Esophagus squamous epithelium (tissue), 5 donors: ENCODE results near the gene TESK2. TPM values are rescaled to one million over a fixed set of nuclear protein-coding genes. Genes with fewer than 3 reads are reported as not detected.
A peak's percentile ranks its signal among the peaks of the same experiment; 100 is the strongest.

Experiments
- DNase-seq: peaks from one replicate; lab custom pipeline; 2025; lab: John Stamatoyannopoulos, UW
- H3K27ac ChIP-seq, 4 donors: fragments of 200-600 bp; sonication (generic); one replicate each; pipeline ENCODE4 v1.5.1; 2016 to 2019; ENCODE audit warnings: mild to moderate bottlenecking in 1 of 4
- H3K27me3 ChIP-seq, 4 donors: fragments of 200-600 bp; sonication (generic); 1 replicate in 3 of 4; 2 replicates in 1 of 4; pipeline versions ENCODE4 v1.5.1 to v1.6.0; 2017 to 2021; ENCODE audit warnings: antibody characterized with exemption in 1 of 4
- H3K36me3 ChIP-seq, 3 donors: fragments of 200-600 bp; sonication (generic); one replicate each; pipeline ENCODE4 v1.5.1; 2016 to 2019
- H3K4me1 ChIP-seq, 3 donors: fragments of 200-600 bp; sonication (generic); one replicate each; pipeline ENCODE4 v1.5.1; 2017 to 2019
- H3K4me3 ChIP-seq, 4 donors: fragments of 200-600 bp; sonication (generic); 1 replicate in 3 of 4; 2 replicates in 1 of 4; pipeline ENCODE4 v1.5.1; 2016 to 2019; ENCODE audit warnings: mild to moderate bottlenecking in 2 of 4, moderate library complexity in 1 of 4
- H3K9me3 ChIP-seq, 3 donors: fragments of 200-600 bp; sonication (generic); one replicate each; pipeline ENCODE4 v1.5.1; 2016 to 2019
- CTCF ChIP-seq, 6 experiments: fragments of 450-650 bp in 4 of 6; fragments of 200-600 bp in 2 of 6; sonication (generic) in 2 of 6; IDR thresholded peaks; one replicate each; pipeline ENCODE4 v1.5.1; 2016 to 2019; ENCODE audit warnings: antibody characterized with exemption in 6 of 6, mild to moderate bottlenecking in 4 of 6, moderate library complexity in 4 of 6
- POLR2A ChIP-seq, 4 donors: fragments of 450-650 bp; IDR thresholded peaks; one replicate each; pipeline ENCODE4 v1.6.1; 2017; ENCODE audit warnings: antibody characterized with exemption in 4 of 4, mild to moderate bottlenecking in 4 of 4, moderate library complexity in 3 of 4
- WGBS, 2 donors: methylation state at CpG; one replicate each; pipeline ENCODE4 v1.1.5; 2018; 5-methylcytosine and 5-hydroxymethylcytosine counted together
- intact Hi-C: fragments of 100-400 bp; cut with DNase I; formaldehyde crosslinking; loops from one replicate; pipeline ENCODE4 v1.15.0; 2022
- total RNA-seq, 4 donors: library from RNA; depleted of rRNA; stranded (reverse); fragments of >200 nt; gene quantifications; one replicate each; pipeline ENCODE4 v1.1.0, GENCODE V29; 2016
- donor health status: DM: yes; HTN: yes; CAD: no.

Gene TESK2
- total RNA-seq, 4 donors from 2014 or later, result 4.2 to 8.4 (median 5.9) TPM

- Histone ChIP-seq H3K4me3 (no peak overlapping the region), H3K9me3 (no peaks in the 10 kb centered on the region), H3K27me3 (no peaks in the 10 kb centered on the region), H3K36me3 (peaks cover 0 to 21% (median 0%) of the 10 kb centered on the region in 3 donors), H3K4me1 (no peaks in the 10 kb centered on the region), H3K27ac (peak overlapping the region in 2 of 4 donors; percentile 11 to 36)
- TF ChIP-seq CTCF (IDR thresholded peaks at IDR 0.05) (no peak), POLR2A (IDR thresholded peaks at IDR 0.05) (no peak)
- no peak for DNase-seq
- WGBS, 2 donors, result 62 to 67% methylated on average over 4 of the region's 4 CpGs
- intact Hi-C loops, result no loop called here
Observed at GRCh38 chr1:45423906-45424678, 66.9 kb downstream of the TESK2 start.

GRCh38 chr1:45421935-45422334 lies 69.0 kb downstream of the TESK2 start:
- Histone ChIP-seq H3K27me3 (no peaks in the 10 kb centered on the region), H3K9me3 (no peaks in the 10 kb centered on the region), H3K36me3 (peaks cover 0 to 18% (median 0%) of the 10 kb centered on the region in 3 donors), H3K4me3 (no peak overlapping the region), H3K27ac (no peak overlapping the region), H3K4me1 (no peaks in the 10 kb centered on the region)
- TF ChIP-seq POLR2A (IDR thresholded peaks at IDR 0.05) (no peak), CTCF (IDR thresholded peaks at IDR 0.05) (no peak)
- 97 to 100% methylated on average over 2 of the region's 2 CpGs for WGBS, 2 donors
- intact Hi-C loops, result no loop called here
- no peak for DNase-seq

GRCh38 chr1:45414746-45415145 lies 76.2 kb downstream of the TESK2 start:
- Histone ChIP-seq H3K4me3 (no peak overlapping the region), H3K36me3 (no peaks in the 10 kb centered on the region), H3K4me1 (peaks cover 0 to 33% (median 3%) of the 10 kb centered on the region in 3 donors), H3K27me3 (no peaks in the 10 kb centered on the region), H3K27ac (no peak overlapping the region), H3K9me3 (no peaks in the 10 kb centered on the region)
- 70 to 77% methylated on average over 6 of the region's 6 CpGs for WGBS, 2 donors
- DNase-seq, result no peak
- intact Hi-C loops, result no loop called here
- TF ChIP-seq CTCF (IDR thresholded peaks at IDR 0.05), result no peak
- TF ChIP-seq POLR2A (IDR thresholded peaks at IDR 0.05), result no peak

- WGBS, 2 donors, result 56 to 90% methylated on average over 2 of the region's 2 CpGs
Observed at GRCh38 chr1:45412899-45413298, 78.1 kb downstream of the TESK2 start.

More at GRCh38 chr1:45412899-45413298, 78.1 kb downstream of the TESK2 start:
- intact Hi-C loops, result no loop called here
- H3K27ac ChIP-seq, result no peak overlapping the region
- no peaks in the 10 kb centered on the region for H3K27me3 ChIP-seq
- H3K4me1 ChIP-seq, result peaks cover 0 to 35% (median 3%) of the 10 kb centered on the region in 3 donors
- TF ChIP-seq CTCF (IDR thresholded peaks at IDR 0.05), result no peak
- TF ChIP-seq POLR2A (IDR thresholded peaks at IDR 0.05), result no peak
- H3K36me3 ChIP-seq, result no peaks in the 10 kb centered on the region
- no peak for DNase-seq
- no peak overlapping the region for H3K4me3 ChIP-seq
- H3K9me3 ChIP-seq, result no peaks in the 10 kb centered on the region
